K562 (cell line): ENCODE data around the gene SCT. TPM values are rescaled to one million over a fixed set of nuclear protein-coding genes. Genes with fewer than 3 reads are reported as not detected.

Experiments
- ATAC-seq: fragments of 200-7000 bp; cut with Tn5 transposase; 3 replicates; pipeline ENCODE4 v1.9.1; 2020; ENCODE audit warnings: moderate library complexity
- BruUV-seq: library from RNA; stranded (reverse); fragments of 400-500 nt; replicated peaks from 2 replicates; lab custom pipeline; 2021; lab: Mats Ljungman, UMichigan
- CTCF ChIA-PET: fragments of 300-600 bp; formaldehyde crosslinking; extraction: SDS; loops from one replicate; lab custom pipeline; 2021; ENCODE audit warnings: low intra/inter-chr PET ratio; lab: Yijun Ruan, JAX
- POLR2A ChIA-PET: fragments of 300-600, 350-650 bp; sonication (Branson Sonifier 250); formaldehyde crosslinking; extraction: SDS; loops from one replicate; lab custom pipeline; 2021; ENCODE audit warnings: antibody characterized with exemption, inconsistent platforms; lab: Yijun Ruan, JAX
- DNase-seq, 4 experiments: peaks; one replicate each; pipeline versions ENCODE4 v3.0.0 to v3.0.0-alpha.2; 2011 to 2018; ENCODE audit warnings: low spot score in 3 of 4, mixed read lengths in 3 of 4; ENCODE audit errors: extremely low read depth in 1 of 4
- FAIRE-seq: peaks from 2 replicates; lab custom pipeline; 2011; peaks lifted over from hg19 to GRCh38; lab: Jason Lieb, UNC
- H2AFZ ChIP-seq: 2 replicates; pipeline ENCODE4 v1.6.0; 2011; ENCODE audit warnings: low read depth, low read length, control low read depth, inconsistent platforms
- H3K27ac ChIP-seq: fragments of 200-600 bp; 3 replicates; pipeline ENCODE4 v1.8.0; 2011; ENCODE audit warnings: low read depth, mild to moderate bottlenecking, control low read depth, inconsistent platforms, low read length, moderate library complexity, mixed read lengths; ENCODE audit errors: extremely low read depth
- H3K27me3 ChIP-seq, 2 experiments: fragments of 300-600 bp in 1 of 2; 2 replicates in 1 of 2; 3 replicates in 1 of 2; pipeline versions ENCODE4 v1.6.0 to v1.8.0; 2011; ENCODE audit warnings: inconsistent platforms in 2 of 2, low read length in 2 of 2, mild to moderate bottlenecking in 1 of 2, mixed read lengths in 1 of 2, moderate library complexity in 1 of 2; ENCODE audit not compliant: control insufficient read depth in 2 of 2, insufficient read depth in 2 of 2
- H3K36me3 ChIP-seq: fragments of 300-600 bp; 3 replicates; pipeline ENCODE4 v1.8.0; 2011; ENCODE audit warnings: mild to moderate bottlenecking, low read length, inconsistent platforms; ENCODE audit not compliant: control insufficient read depth, insufficient read depth
- H3K4me1 ChIP-seq, 2 experiments: fragments of 200-600 bp in 1 of 2; replicated peaks in 1 of 2; 2 replicates in 1 of 2; 3 replicates in 1 of 2; pipeline versions ENCODE4 v1.5.1 to v1.8.0; 2011; ENCODE audit warnings: inconsistent platforms in 2 of 2, low read length in 2 of 2, mild to moderate bottlenecking in 1 of 2, mixed read lengths in 1 of 2, moderate library complexity in 1 of 2; ENCODE audit not compliant: control insufficient read depth in 2 of 2, insufficient read depth in 2 of 2
- H3K4me2 ChIP-seq: 2 replicates; pipeline ENCODE4 v1.6.1; 2011; ENCODE audit warnings: low read length, control low read depth, inconsistent platforms, mixed read lengths; ENCODE audit not compliant: insufficient read depth
- H3K4me3 ChIP-seq: fragments of 200-600 bp; sonication (generic), shearing (Covaris generic); 2 replicates; pipeline ENCODE4 v1.5.1; 2016; ENCODE audit warnings: control low read depth, inconsistent platforms
- H3K79me2 ChIP-seq: fragments of 200-600 bp; 3 replicates; pipeline ENCODE4 v1.8.0; 2011; ENCODE audit warnings: low read length, inconsistent platforms; ENCODE audit not compliant: control insufficient read depth, insufficient read depth
- H3K9ac ChIP-seq, 2 experiments: 2 replicates each; pipeline versions ENCODE4 v1.6.0 to v1.6.1; 2011; ENCODE audit warnings: low read depth in 2 of 2, low read length in 2 of 2, control low read depth in 1 of 2, inconsistent platforms in 1 of 2, mild to moderate bottlenecking in 1 of 2, mixed read lengths in 1 of 2; ENCODE audit not compliant: insufficient read depth in 1 of 2
- H3K9me1 ChIP-seq: one replicate; pipeline ENCODE4 v1.6.0; 2011; ENCODE audit warnings: inconsistent platforms, mild to moderate bottlenecking, low read length, moderate library complexity; ENCODE audit not compliant: control insufficient read depth, insufficient read depth
- H3K9me3 ChIP-seq: replicated peaks from 2 replicates; pipeline ENCODE4 v1.5.1; 2011; ENCODE audit warnings: low read depth, low read length, inconsistent platforms; ENCODE audit not compliant: control insufficient read depth, insufficient read depth
- H4K20me1 ChIP-seq: replicated peaks from 2 replicates; pipeline ENCODE4 v1.6.1; 2011; ENCODE audit warnings: low read length, inconsistent platforms, mixed read lengths; ENCODE audit not compliant: control insufficient read depth, insufficient read depth
- PCBP2 ChIP-seq: fragments of 200-400 bp; formaldehyde crosslinking; IDR thresholded peaks from 2 replicates; pipeline ENCODE4 v1.6.1; 2018; ENCODE audit warnings: low read length, low read depth, mild to moderate bottlenecking, moderate library complexity; ENCODE audit not compliant: poor library complexity, severe bottlenecking
- PYGO2 ChIP-seq: fragments of 450-650 bp; IDR thresholded peaks from 2 replicates; pipeline ENCODE4 v1.6.1; 2016; ENCODE audit warnings: mild to moderate bottlenecking, missing genetic modification characterization, moderate library complexity, missing compliant biosample characterization
- RCOR1 ChIP-seq, 2 experiments: IDR thresholded peaks; 2 replicates each; pipeline ENCODE4 v1.6.1; 2012; ENCODE audit warnings: low read depth in 2 of 2, low read length in 2 of 2, borderline replicate concordance in 1 of 2, improper control_type of control experiment in 1 of 2
- XRCC4 ChIP-seq: IDR thresholded peaks from one replicate; pipeline ENCODE4 v1.6.1; 2011; ENCODE audit not compliant: insufficient read depth, insufficient read length; ENCODE audit errors: extremely low read depth
- ZNF134 ChIP-seq: fragments of 250-450 bp; sonication (Bioruptor Pico); conservative IDR thresholded peaks from 2 replicates; pipeline ENCODE4 v1.4.0; 2020
- WGBS: fragments of 100-300 bp; shearing (Covaris generic); methylation state at CpG from one replicate; pipeline ENCODE4 v1.1.6; 2016; ENCODE audit warnings: low coverage, mixed read lengths; ENCODE audit not compliant: insufficient coverage; ENCODE audit errors: missing lambda C conversion rate; 5-methylcytosine and 5-hydroxymethylcytosine counted together
- in situ Hi-C: fragments of 300-500 bp; cut with MboI; formaldehyde crosslinking; loops from 4 replicates; pipeline ENCODE4 v1.15.0; 2018; ENCODE audit warnings: inconsistent platforms, mixed read lengths
- intact Hi-C: fragments of 100-400 bp; cut with micrococcal nuclease; formaldehyde crosslinking; loops from 2 replicates; pipeline ENCODE4 v1.14.2; 2022
- polyA plus RNA-seq, 8 experiments: library from polyadenylated mRNA; depleted of rRNA in 4 of 8; stranded (reverse) in 5 of 8; unstranded in 3 of 8; fragments of >200 nt; fragmentation: Nextera tagmentation in 2 of 8; fragmentation: Illumina TruSeq in 1 of 8; extraction: Ambion mirVana in 2 of 8; extraction: Trizol in 1 of 8; gene quantifications; 2 replicates each; pipeline versions ENCODE4 v1.2.1 to v1.2.3, GENCODE V29; 2011 to 2014; ENCODE audit warnings: inconsistent platforms in 1 of 8, missing spikeins in 1 of 8
- total RNA-seq, 7 experiments: library from RNA; depleted of rRNA in 6 of 7; stranded (reverse); fragments of >200 nt in 6 of 7; fragmentation: Illumina TruSeq in 2 of 7; extraction: Trizol in 2 of 7; gene quantifications; 2 replicates each; pipeline versions ENCODE4 v1.2.1 to v1.2.3, GENCODE V29; 2011 to 2021; ENCODE audit warnings: low replicate concordance in 1 of 7
- TF ChIP-seq, protein P1 (sequence below): sonication (generic); formaldehyde crosslinking; IDR thresholded peaks from 2 replicates; pipeline ENCODE4 v1.4.0; 2020; ENCODE audit warnings: mild to moderate bottlenecking, missing genetic modification reagents
- TF ChIP-seq, protein P2 (sequence below): fragments of 450-650 bp; IDR thresholded peaks from 2 replicates; pipeline ENCODE4 v1.6.1; 2018; ENCODE audit not compliant: partially characterized antibody

The SCT gene
- total and polyA plus RNA-seq, 9 of the 15 experiments (the other 6 are each of a cell fraction or from before 2014, with no cell fraction given), result not detected

DNA sequence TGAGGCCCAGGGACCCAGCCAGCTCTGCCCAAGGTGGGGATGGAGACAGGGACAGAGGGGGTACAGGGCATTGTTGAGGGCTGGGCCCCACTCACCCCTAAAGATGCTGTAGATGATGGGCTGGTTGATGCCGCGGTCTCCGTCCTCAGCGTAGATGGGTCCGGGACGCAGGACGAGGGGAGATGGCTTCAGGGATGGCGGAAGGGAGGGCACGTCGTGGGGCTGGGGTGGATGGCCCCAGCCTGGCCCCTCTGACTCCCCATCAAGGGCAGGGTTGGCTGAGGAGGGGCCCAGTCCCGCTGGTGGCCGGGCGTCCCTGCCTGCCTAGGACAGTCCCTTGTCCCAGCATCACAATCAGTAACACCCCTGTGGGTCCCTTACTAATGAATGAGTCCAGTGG is 6.8 kb downstream of the SCT start:
- Histone ChIP-seq H3K79me2 (peaks cover 3% of the 10 kb centered on the region; the same call in 1 of the 3 replicates), H4K20me1 (no peaks in the 10 kb centered on the region; the same call in 1 of the 2 replicates), H3K9ac (no peak overlapping the region; a peak in 1 of 4 replicates), H3K27ac (no peak overlapping the region), H3K27me3 (no peaks in the 10 kb centered on the region), H2AFZ (no peak overlapping the region), H3K36me3 (peaks cover 39% of the 10 kb centered on the region; the same call in 2 of the 3 replicates), H3K4me2 (no peak overlapping the region), H3K9me3 (no peaks in the 10 kb centered on the region), H3K4me3 (no peak overlapping the region), H3K9me1 (peaks cover 6% of the 10 kb centered on the region), H3K4me1 (peaks cover 5 to 74% of the 10 kb centered on the region in 2 experiments; a peak in 4 of 5 replicates)
- ATAC-seq, result no peak
- no TSS peak for BruUV-seq
- DNase-seq, result no peak
- POLR2A ChIA-PET, result no interaction called here
- in situ Hi-C loops (no loop called here), intact Hi-C loops (no loop called here)
- WGBS, result 91% methylated on average over 12 of the region's 13 CpGs
- CTCF ChIA-PET, result no interaction called here
- no peak for FAIRE-seq
- TF ChIP-seq, protein P1, sequence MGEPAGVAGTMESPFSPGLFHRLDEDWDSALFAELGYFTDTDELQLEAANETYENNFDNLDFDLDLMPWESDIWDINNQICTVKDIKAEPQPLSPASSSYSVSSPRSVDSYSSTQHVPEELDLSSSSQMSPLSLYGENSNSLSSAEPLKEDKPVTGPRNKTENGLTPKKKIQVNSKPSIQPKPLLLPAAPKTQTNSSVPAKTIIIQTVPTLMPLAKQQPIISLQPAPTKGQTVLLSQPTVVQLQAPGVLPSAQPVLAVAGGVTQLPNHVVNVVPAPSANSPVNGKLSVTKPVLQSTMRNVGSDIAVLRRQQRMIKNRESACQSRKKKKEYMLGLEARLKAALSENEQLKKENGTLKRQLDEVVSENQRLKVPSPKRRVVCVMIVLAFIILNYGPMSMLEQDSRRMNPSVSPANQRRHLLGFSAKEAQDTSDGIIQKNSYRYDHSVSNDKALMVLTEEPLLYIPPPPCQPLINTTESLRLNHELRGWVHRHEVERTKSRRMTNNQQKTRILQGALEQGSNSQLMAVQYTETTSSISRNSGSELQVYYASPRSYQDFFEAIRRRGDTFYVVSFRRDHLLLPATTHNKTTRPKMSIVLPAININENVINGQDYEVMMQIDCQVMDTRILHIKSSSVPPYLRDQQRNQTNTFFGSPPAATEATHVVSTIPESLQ (CRISPR knock-in tag), result no peak
- TF ChIP-seq XRCC4 (no peak), PCBP2 (no peak), RCOR1 (IDR thresholded peaks at IDR 0.05; ENCODE audit: borderline replicate concordance in 1 of 2, low read depth in 2 of 2, low read length in 2 of 2) (no peak), PYGO2 (tag) (no peak), ZNF134 (CRISPR knock-in tag) (no peak)
- TF ChIP-seq, protein P2, sequence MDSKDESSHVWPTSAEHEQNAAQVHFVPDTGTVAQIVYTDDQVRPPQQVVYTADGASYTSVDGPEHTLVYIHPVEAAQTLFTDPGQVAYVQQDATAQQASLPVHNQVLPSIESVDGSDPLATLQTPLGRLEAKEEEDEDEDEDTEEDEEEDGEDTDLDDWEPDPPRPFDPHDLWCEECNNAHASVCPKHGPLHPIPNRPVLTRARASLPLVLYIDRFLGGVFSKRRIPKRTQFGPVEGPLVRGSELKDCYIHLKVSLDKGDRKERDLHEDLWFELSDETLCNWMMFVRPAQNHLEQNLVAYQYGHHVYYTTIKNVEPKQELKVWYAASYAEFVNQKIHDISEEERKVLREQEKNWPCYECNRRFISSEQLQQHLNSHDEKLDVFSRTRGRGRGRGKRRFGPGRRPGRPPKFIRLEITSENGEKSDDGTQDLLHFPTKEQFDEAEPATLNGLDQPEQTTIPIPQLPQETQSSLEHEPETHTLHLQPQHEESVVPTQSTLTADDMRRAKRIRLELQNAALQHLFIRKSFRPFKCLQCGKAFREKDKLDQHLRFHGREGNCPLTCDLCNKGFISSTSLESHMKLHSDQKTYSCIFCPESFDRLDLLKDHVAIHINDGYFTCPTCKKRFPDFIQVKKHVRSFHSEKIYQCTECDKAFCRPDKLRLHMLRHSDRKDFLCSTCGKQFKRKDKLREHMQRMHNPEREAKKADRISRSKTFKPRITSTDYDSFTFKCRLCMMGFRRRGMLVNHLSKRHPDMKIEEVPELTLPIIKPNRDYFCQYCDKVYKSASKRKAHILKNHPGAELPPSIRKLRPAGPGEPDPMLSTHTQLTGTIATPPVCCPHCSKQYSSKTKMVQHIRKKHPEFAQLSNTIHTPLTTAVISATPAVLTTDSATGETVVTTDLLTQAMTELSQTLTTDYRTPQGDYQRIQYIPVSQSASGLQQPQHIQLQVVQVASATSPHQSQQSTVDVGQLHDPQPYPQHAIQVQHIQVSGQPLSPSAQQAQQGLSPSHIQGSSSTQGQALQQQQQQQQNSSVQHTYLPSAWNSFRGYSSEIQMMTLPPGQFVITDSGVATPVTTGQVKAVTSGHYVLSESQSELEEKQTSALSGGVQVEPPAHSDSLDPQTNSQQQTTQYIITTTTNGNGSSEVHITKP, result peak; percentile 52
